Measurements from ENCODE around the gene E2F4. TPM values are rescaled to one million over a fixed set of nuclear protein-coding genes. Genes with fewer than 3 reads are reported as not detected.

E2F4 gene
- total and polyA plus RNA-seq, 9 of the 15 experiments (the other 6 are each of a cell fraction or from before 2014, with no cell fraction given): 9.7 to 139 (median 106) TPM

DNA sequence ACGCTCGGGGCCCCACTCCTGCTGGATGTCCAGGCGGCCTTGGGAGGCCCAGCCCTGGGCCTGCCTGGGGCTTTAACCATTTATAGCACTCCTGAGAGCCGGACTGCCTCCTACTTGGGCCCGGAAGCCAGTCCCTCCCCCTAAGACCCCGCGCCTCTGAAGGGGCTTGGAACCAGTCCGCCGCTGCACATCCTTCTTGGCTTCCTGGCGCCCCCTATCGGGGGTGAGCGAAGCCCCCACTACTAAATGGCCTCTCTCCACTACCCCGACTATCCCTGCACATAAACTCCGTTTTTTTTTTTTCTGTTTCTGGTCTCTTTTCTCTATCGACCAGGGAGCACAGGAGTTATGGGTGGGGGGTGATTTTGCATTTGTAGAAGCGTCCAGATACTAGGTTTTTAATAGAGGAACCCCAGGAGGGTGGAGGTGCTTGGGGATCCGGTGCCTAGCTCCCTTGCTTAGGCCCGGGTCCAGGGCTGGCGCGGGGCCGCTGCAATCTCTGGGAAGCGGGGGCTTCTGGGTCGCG is 22.2 kb upstream of the E2F4 start (continued):
- TF ChIP-seq ZSCAN32 (CRISPR knock-in tag; IDR thresholded peaks at IDR 0.05): peak; percentile 1; the same call in 1 of the 2 replicates
- TF ChIP-seq EGR1 (conservative IDR thresholded peaks at IDR 0.05): no peak
- TF ChIP-seq HOXB6 (CRISPR knock-in tag; IDR thresholded peaks at IDR 0.05; ENCODE audit: borderline replicate concordance): no peak
- TF ChIP-seq, protein P1, sequence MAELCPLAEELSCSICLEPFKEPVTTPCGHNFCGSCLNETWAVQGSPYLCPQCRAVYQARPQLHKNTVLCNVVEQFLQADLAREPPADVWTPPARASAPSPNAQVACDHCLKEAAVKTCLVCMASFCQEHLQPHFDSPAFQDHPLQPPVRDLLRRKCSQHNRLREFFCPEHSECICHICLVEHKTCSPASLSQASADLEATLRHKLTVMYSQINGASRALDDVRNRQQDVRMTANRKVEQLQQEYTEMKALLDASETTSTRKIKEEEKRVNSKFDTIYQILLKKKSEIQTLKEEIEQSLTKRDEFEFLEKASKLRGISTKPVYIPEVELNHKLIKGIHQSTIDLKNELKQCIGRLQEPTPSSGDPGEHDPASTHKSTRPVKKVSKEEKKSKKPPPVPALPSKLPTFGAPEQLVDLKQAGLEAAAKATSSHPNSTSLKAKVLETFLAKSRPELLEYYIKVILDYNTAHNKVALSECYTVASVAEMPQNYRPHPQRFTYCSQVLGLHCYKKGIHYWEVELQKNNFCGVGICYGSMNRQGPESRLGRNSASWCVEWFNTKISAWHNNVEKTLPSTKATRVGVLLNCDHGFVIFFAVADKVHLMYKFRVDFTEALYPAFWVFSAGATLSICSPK (IDR thresholded peaks at IDR 0.05; ENCODE audit: borderline replicate concordance): 0 out of 2 replicates have a peak, but pooled peaks have one; percentile 30
- TF ChIP-seq KDM4B (IDR thresholded peaks at IDR 0.05; ENCODE audit: borderline replicate concordance in 2 of 2, low read depth in 1 of 2): no peak
- TF ChIP-seq ZNF384 (IDR thresholded peaks at IDR 0.05; ENCODE audit: low read depth, low read length): peak; percentile 59; the same call in 1 of the 2 replicates
- no peak for TF ChIP-seq MEF2D (tag; conservative IDR thresholded peaks at IDR 0.05; ENCODE audit: low read depth)
- no peak for TF ChIP-seq ZNF143 (CRISPR knock-in tag; IDR thresholded peaks at IDR 0.05)
- no peak for TF ChIP-seq ZNF134 (CRISPR knock-in tag; conservative IDR thresholded peaks at IDR 0.05)
- TF ChIP-seq SAFB (IDR thresholded peaks at IDR 0.05; ENCODE audit: borderline replicate concordance, low read depth, low read length): no peak
- no peak for TF ChIP-seq EP400 (IDR thresholded peaks at IDR 0.05)
- TF ChIP-seq CCNT2 (IDR thresholded peaks at IDR 0.05; ENCODE audit: borderline replicate concordance, extremely low read depth, insufficient read length, low read depth, low read length): peak; percentile 16
- no peak for TF ChIP-seq CHD2 (IDR thresholded peaks at IDR 0.05; ENCODE audit: low read depth, low read length)
- TF ChIP-seq, protein P2, sequence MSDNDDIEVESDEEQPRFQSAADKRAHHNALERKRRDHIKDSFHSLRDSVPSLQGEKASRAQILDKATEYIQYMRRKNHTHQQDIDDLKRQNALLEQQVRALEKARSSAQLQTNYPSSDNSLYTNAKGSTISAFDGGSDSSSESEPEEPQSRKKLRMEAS (CRISPR knock-in tag; IDR thresholded peaks at IDR 0.05): no peak
- TF ChIP-seq, protein P3, sequence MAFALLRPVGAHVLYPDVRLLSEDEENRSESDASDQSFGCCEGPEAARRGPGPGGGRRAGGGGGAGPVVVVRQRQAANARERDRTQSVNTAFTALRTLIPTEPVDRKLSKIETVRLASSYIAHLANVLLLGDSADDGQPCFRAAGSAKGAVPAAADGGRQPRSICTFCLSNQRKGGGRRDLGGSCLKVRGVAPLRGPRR (CRISPR knock-in tag; IDR thresholded peaks at IDR 0.05): no peak
- TF ChIP-seq ZNF584 (CRISPR knock-in tag; IDR thresholded peaks at IDR 0.05; ENCODE audit: low read depth): 0 out of 2 replicates have a peak, but pooled peaks have one; percentile 7
- no peak for TF ChIP-seq TAF1 (IDR thresholded peaks at IDR 0.05; ENCODE audit: control insufficient read depth, extremely low read depth, insufficient read depth, low read length, severe bottlenecking)
- TF ChIP-seq, protein P4, sequence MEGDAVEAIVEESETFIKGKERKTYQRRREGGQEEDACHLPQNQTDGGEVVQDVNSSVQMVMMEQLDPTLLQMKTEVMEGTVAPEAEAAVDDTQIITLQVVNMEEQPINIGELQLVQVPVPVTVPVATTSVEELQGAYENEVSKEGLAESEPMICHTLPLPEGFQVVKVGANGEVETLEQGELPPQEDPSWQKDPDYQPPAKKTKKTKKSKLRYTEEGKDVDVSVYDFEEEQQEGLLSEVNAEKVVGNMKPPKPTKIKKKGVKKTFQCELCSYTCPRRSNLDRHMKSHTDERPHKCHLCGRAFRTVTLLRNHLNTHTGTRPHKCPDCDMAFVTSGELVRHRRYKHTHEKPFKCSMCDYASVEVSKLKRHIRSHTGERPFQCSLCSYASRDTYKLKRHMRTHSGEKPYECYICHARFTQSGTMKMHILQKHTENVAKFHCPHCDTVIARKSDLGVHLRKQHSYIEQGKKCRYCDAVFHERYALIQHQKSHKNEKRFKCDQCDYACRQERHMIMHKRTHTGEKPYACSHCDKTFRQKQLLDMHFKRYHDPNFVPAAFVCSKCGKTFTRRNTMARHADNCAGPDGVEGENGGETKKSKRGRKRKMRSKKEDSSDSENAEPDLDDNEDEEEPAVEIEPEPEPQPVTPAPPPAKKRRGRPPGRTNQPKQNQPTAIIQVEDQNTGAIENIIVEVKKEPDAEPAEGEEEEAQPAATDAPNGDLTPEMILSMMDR (IDR thresholded peaks at IDR 0.05 in 2 of 3, conservative IDR thresholded peaks at IDR 0.05 in 1 of 3; ENCODE audit: insufficient read depth in 2 of 3, low read depth in 1 of 3, low read length in 3 of 3): peak; percentile 65 to 82 (median 73)
- no peak for TF ChIP-seq BRD9 (IDR thresholded peaks at IDR 0.05; ENCODE audit: low read depth, partially characterized antibody)
- TF ChIP-seq, protein P5, sequence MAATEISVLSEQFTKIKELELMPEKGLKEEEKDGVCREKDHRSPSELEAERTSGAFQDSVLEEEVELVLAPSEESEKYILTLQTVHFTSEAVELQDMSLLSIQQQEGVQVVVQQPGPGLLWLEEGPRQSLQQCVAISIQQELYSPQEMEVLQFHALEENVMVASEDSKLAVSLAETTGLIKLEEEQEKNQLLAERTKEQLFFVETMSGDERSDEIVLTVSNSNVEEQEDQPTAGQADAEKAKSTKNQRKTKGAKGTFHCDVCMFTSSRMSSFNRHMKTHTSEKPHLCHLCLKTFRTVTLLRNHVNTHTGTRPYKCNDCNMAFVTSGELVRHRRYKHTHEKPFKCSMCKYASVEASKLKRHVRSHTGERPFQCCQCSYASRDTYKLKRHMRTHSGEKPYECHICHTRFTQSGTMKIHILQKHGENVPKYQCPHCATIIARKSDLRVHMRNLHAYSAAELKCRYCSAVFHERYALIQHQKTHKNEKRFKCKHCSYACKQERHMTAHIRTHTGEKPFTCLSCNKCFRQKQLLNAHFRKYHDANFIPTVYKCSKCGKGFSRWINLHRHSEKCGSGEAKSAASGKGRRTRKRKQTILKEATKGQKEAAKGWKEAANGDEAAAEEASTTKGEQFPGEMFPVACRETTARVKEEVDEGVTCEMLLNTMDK (IDR thresholded peaks at IDR 0.05; ENCODE audit: borderline replicate concordance, insufficient read depth, low read depth, low read length, poor library complexity, severe bottlenecking): peak; percentile 87
- TF ChIP-seq RCOR1 (IDR thresholded peaks at IDR 0.05; ENCODE audit: borderline replicate concordance in 1 of 2, low read depth in 2 of 2, low read length in 2 of 2): 0 out of 4 replicates have a peak, but pooled peaks of 1 of the 2 experiments have one; percentile 41
